ENCODE results near the gene VAV2.
A peak's percentile ranks its signal among the peaks of the same experiment; 100 is the strongest.

Gene VAV2

GRCh38 chr9:133811471-133811870 lies 180.7 kb downstream of the VAV2 start:
- DNase-seq = no peak

GRCh38 chr9:133810556-133811195 lies 181.4 kb downstream of the VAV2 start:
- DNase-seq = no peak

- no peak for DNase-seq
Observed at GRCh38 chr9:133809335-133809734, 182.8 kb downstream of the VAV2 start.

- DNase-seq = no peak
Observed at GRCh38 chr9:133807818-133808217, 184.3 kb downstream of the VAV2 start.

GRCh38 chr9:133807037-133807436 lies 185.1 kb downstream of the VAV2 start:
- no peak for DNase-seq

GRCh38 chr9:133806623-133807010 lies 185.5 kb downstream of the VAV2 start:
- DNase-seq = no peak

- no peak for DNase-seq
Observed at GRCh38 chr9:133805876-133806622, 186.1 kb downstream of the VAV2 start.

GRCh38 chr9:133804199-133804598 lies 187.9 kb downstream of the VAV2 start:
- DNase-seq = no peak

- DNase-seq = no peak
Observed at GRCh38 chr9:133803745-133804144, 188.4 kb downstream of the VAV2 start.

GRCh38 chr9:133803028-133803585 lies 189.0 kb downstream of the VAV2 start:
- no peak for DNase-seq

- DNase-seq = no peak
Observed at GRCh38 chr9:133801739-133802138, 190.4 kb downstream of the VAV2 start.

GRCh38 chr9:133800266-133800665 lies 191.9 kb downstream of the VAV2 start:
- DNase-seq = no peak

- DNase-seq = no peak
Observed at GRCh38 chr9:133799716-133800115, 192.4 kb downstream of the VAV2 start.

GRCh38 chr9:133799106-133799505 lies 193.0 kb downstream of the VAV2 start:
- no peak for DNase-seq

GRCh38 chr9:133798160-133798559 lies 194.0 kb downstream of the VAV2 start:
- DNase-seq = no peak

GRCh38 chr9:133797406-133798105 lies 194.6 kb downstream of the VAV2 start:
- no peak for DNase-seq

GRCh38 chr9:133796562-133796961 lies 195.6 kb downstream of the VAV2 start:
- no peak for DNase-seq

GRCh38 chr9:133795049-133795448 lies 197.1 kb downstream of the VAV2 start:
- DNase-seq = no peak

GRCh38 chr9:133794016-133794760 lies 197.9 kb downstream of the VAV2 start:
- DNase-seq = no peak

- no peak for DNase-seq
Observed at GRCh38 chr9:133793471-133793870, 198.7 kb downstream of the VAV2 start.

GRCh38 chr9:133792721-133793470 lies 199.2 kb downstream of the VAV2 start:
- DNase-seq = peak; percentile 85

Measured in right hindlimb (tissue), 1 donor.